HPDE6-E6E7 (cell line): Measurements from ENCODE around the gene CAVIN2.

ENCODE experiments used
- DNase-seq: peaks from one replicate; pipeline ENCODE4 v3.0.0; 2011; ENCODE audit warnings: missing footprints; ENCODE audit errors: extremely low spot score

CAVIN2 gene

DNA sequence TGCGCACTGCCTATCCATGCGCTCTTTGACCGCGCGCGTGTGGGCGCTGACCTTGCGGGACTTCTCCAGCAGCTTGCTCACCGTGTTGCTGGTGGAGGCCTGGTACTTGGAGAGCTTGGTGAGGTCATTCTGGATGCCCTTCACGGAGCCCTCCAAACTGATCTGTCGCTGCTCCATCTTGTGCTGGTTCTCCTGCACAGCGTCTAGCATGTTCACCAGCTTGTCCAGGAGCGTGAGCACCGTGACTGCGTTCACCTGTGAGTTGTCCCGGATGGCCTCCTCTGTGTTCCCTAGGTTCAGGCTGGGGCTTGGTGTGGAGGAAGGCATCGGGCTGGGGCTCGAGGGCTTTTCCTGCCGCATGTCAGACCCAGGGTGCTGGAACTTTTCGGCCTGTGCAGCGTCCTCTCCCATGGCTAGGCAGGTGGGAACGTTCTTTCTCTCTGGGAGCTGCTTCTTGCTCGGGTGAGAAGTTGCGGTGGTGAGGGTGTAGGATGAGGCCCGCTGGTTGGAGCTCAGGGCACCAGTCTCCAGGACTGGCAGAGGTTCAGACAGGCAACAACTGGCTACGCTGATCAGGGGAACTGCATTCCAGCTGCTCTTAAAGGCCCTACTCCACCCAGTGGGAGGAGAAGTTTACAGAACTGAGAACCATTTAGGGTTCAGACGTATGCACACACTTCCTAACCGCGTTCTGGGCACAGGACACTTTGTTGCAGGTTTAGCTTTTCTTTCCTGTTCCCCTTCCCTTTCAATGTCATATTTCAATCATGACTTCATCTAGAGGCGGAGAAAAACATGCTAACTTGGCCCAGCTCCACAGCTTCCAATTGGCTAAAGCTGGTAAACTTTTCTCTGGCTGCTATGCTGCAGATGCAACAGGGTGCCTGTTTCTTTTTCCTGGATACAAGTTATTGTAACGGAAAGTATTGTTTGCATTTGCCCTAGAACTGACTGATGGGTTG is at the start of gene CAVIN2:
CAVIN2 (minus strand) TSS at position 574 of the 962 bp plus-strand sequence; CDS start at position 411, 163 bp downstream.
- peak; percentile 29 for DNase-seq

GRCh38 chr2:191895743-191896142 is 48.9 kb upstream of the CAVIN2 start:
- no peak for DNase-seq

GRCh38 chr2:191895195-191895594 is 48.3 kb upstream of the CAVIN2 start:
- DNase-seq: no peak

GRCh38 chr2:191894681-191895147 is 47.8 kb upstream of the CAVIN2 start:
- peak; percentile 59 for DNase-seq

GRCh38 chr2:191892391-191892790 is 45.5 kb upstream of the CAVIN2 start:
- no peak for DNase-seq

GRCh38 chr2:191891656-191892055 is 44.8 kb upstream of the CAVIN2 start:
- DNase-seq: no peak

DNA sequence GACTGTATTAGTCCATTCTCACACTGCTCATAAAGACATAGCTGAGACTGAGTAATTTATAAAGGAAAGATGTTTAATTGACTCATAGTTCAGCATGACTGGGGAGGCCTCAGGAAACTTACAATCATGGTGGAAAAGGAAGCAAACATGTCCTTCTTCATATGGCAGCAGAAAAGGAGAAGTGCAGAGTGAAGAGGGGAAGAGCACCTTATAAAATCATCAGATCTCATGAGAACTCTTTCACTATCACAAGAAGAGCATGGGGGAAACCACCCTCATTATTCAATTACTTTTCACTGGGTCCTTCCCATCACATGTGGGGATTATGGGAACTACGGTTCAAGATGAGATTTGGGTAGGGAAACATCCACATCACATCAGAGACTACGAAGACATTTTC is 43.0 kb upstream of the CAVIN2 start:
- no peak for DNase-seq

- DNase-seq: no peak
Observed at GRCh38 chr2:191888400-191889166, 41.7 kb upstream of the CAVIN2 start.

DNA sequence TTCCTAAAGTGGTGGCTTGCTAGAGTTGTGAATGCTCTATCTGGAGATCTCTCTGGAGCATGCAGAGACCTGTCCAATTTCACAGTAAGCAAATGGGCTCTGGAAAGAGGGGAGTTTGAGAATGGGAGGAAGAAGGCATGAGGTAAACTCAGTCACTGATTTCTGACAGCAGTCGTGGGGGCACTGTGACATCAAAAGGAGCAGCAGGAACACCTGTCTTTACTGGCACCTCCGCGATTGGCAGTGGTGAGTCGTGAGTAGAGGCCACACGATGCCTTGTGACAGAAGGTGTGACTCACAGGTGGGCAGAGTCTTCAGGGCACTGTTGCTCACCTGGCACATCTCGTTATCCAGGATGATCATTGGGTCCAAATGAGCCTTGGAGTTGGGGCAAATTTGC is 38.8 kb upstream of the CAVIN2 start:
- DNase-seq: no peak

GRCh38 chr2:191885098-191885497 is 38.2 kb upstream of the CAVIN2 start:
- no peak for DNase-seq

GRCh38 chr2:191881982-191882816 is 35.3 kb upstream of the CAVIN2 start:
- no peak for DNase-seq

- DNase-seq: no peak
Observed at GRCh38 chr2:191878548-191879279, 31.8 kb upstream of the CAVIN2 start.

- no peak for DNase-seq
Observed at GRCh38 chr2:191877875-191878274, 31.0 kb upstream of the CAVIN2 start.

DNA sequence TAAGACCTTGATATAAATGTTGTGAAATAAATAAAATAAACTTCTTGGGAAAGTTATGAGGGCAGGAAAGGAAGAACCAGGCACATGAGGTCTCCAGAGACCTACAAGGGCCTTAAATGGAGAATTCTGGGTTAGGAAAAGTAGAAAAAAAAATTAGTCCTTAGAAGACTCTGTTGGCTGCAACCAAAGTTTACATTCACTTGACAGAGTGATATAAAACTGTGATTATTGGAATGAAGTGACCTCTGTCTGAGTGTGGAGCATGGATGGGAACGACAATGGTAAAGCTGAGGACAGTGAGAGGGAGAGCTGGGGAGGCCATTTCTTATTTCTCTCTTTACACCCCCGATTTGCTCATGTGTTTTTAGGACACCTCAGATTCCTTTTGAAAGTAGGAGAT is 29.0 kb upstream of the CAVIN2 start:
- DNase-seq: no peak

DNA sequence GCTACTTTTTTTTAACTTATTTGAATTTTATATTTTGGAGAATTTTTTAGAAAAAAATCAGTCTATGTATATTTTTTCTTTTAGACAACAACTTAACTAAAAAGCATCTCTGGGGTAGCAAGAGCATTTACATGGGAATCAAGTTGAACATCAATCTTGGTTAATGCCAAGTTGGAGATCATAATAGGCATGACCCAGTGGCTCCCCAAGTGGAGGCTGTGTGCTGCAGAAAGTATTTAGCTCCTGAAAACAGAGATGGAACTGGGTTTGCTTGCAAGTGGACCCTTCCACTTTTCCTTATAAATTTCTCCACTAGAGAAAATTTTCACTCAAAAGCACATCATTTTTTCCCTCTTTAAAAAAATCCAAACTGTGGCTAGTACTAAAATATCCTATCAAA is 23.9 kb upstream of the CAVIN2 start:
- DNase-seq: no peak

DNA sequence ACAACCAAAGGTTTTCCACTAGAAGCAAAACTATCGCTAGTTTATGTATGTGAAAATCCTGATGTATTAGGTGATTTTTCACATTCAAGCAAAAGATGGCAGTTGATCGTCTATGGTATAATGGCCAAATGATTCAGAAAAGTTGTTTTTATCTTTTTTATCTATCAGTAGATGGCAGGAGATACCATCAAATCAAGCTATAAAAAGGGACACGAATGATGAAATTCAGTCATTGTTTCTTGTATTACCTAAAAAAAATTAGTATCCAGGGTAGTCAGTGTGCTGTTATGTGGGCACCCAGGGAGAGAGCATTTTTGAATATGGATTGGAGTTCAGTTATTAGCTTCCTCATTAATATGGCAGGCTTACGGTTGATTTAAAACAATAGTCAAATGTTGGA is 22.9 kb upstream of the CAVIN2 start:
- no peak for DNase-seq

DNA sequence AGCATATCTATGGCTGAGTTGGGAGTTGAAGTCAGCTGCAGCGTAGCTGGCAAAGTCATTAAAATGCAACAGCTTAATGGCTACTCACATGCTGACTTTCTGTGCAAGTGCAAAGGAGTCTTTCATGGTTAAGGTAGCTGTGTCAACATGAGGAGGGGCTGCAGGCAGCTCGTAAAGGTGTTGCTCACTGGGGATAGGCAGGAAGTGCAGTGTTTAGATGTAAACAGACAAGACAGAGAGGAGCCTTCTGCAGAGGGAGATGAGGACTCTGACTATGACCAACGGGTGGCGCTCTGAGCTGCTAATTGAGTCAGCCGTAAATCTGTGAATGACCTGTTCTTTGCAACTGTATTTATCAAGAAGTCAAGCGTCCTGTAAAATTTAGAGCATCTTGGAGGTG is 22.3 kb upstream of the CAVIN2 start:
- no peak for DNase-seq

- DNase-seq: no peak
Observed at GRCh38 chr2:191867507-191867847, 20.6 kb upstream of the CAVIN2 start.

GRCh38 chr2:191866675-191867506 is 20.0 kb upstream of the CAVIN2 start:
- peak; percentile 35 for DNase-seq

DNA sequence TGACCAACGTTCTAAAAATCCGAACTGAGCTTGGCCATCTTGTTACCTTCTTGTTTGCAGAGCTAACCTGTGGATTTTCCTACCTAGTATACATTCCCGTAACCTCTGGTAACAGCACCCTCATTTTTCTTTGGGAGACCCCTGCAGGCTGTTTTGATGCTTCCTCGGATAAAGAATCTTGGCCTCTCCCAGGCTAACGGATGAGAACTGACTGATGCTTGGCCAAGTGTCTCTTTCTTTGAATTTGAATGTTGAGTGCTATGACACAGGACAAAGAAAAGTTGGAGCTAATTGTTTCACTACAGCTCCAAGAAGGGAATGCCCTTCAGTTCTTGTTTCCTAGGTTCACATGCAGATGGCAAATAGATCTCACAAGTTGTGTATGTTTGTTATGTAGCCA is 19.3 kb upstream of the CAVIN2 start:
- no peak for DNase-seq
